Stimulated activated CD4-positive, alpha-beta T cell treated with anti-CD3 and anti-CD28 coated beads, Interleukin-1b, Interleukin-23, amount 100 ng/mL, for 48 hours (primary cell): Measurements from ENCODE around the gene SLC15A4.

Experiments used
- DNase-seq: peaks from one replicate; pipeline ENCODE4 v3.0.0-alpha.2; 2020

The SLC15A4 gene

DNA sequence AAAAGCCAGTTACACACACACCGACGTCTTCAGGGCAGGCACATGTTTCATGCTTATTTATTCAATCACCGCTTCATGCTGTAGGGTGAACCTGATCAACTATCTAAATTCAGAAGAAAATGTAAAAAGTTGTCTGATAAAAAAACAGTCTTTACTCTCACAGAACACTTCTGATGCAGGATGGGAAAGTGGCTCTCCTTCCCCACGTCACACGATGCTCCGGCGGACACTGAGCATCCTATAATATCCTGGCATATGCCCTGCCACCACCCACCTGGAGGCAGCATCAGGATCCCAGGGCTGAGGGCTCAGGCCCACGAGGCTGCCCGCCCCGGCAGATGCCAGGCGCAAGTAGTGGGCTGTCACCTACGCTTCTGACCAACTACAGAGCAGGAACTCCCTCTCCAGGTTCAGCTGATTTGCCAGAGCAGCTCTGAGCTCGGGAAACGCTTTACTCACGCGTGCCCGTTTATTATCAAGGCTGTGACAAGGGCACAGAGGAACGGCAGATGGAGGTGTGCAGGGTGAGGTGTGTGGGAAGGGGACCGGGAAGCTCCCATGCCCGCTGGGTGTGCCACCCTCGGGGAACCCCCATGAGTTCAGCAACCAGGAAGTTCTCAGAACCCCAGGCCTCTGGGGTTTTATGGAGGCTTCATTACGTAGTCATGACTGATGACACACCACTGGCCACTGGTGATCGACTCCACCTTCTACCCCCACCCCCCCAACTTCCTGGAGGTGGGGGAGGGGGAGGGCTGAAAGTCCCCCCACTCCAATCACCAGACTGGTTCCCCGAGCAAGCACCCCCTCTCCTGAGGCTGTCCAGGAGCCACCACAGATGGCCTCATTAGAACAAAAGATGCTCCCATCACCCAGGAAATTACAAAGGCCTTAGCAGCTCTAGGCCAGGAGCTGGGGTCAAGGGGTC, 32.1 kb downstream of the SLC15A4 start:
- DNase-seq = no peak

DNA sequence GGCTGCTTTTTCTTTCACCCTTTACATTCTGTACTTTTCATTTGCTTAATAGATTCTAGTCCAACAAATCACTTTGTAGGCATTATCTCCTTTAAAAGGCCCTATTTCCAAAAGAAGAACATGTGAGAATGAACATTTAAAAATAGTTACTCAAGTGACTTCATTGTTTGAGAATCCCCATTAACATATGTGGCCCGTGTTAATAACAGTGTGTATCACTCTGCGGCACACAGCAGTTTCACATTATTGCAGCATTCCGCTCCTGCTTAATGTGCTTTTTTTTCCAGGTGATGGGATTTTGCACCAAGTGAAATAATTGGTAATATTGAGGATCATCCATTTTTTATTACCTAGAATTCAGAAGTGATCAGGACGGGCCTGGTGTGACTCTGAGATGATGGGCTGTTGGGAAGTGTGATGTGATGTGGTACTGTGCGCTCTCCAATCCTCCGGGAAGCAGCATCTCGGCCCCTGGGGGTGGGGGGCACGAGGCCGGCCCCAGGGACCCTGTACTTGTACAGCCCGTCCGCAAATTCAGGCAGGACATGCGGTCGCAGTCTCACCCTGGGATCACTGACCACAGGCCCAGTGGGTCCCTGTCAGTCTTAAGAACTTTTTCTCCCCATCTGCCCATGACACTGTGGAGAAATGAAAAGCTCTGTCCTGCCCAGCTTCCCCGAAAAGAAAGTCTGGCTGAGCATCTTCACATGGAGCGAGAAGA, 32.9 kb downstream of the SLC15A4 start:
- no peak for DNase-seq

DNA sequence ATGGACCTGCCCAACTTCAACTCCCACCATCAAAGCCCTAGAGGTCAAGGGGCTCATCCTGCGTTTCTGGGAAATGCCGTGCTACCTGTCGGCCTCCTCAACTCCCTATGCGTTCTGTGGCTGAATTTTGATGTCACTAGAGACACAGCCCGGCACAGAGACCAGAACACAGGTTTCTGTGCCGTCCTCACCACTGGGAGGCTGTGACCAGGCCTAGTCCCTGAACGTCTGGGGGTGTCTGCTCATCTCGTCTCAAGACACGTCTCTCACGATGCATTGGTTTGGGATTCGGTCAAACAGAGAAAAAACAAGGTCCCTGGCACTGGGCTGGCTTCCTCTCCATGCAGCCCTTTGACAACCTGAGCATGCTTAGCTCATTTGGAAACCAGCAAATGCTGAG, 33.5 kb downstream of the SLC15A4 start:
- no peak for DNase-seq

DNA sequence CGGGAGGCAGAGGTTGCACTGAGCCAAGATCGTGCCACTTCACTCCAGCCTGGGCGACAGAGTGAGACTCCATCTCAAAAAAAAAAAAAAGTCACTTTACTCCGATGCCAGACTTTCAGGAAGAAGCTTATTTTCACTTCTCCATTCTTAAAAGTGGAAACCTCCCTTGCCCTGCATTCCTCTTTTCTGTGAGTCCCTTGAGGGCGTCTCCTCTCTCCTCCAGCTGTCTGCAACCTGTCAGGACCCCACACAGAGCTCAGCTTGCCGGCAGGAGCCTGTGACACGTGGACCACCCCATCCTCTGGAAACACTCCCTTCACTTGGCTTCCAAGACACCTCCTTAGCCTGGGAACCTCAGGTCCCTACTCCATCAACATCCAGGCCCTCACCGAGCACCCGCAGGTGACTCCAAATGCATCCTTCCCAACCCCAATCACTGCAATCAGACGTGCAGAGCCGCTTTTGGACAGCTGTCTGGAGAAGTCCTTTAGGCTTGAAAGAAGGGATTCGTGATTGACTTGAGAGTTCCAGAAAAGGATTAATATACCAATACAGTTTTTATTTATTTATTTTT, 34.3 kb downstream of the SLC15A4 start:
- no peak for DNase-seq

DNA sequence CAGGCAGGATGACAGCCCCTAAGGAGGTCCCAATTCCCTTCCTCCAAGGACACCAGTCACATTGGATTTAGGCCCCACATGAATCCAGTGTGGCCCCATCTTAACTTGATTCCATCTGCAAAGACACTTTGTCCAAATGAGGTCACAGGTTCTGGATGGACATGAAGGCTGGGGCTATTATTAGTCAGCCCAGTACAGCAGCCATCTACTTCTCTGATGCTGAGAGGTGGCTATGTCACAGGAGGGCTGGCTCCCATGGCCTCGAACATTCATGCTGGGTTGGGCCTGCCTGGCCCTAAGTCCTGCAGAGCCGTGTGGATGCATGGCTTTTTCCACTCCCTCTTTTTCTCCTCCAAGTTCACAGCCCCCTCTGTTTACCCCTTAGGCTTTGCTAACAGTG, 35.9 kb downstream of the SLC15A4 start:
- DNase-seq = no peak

DNA sequence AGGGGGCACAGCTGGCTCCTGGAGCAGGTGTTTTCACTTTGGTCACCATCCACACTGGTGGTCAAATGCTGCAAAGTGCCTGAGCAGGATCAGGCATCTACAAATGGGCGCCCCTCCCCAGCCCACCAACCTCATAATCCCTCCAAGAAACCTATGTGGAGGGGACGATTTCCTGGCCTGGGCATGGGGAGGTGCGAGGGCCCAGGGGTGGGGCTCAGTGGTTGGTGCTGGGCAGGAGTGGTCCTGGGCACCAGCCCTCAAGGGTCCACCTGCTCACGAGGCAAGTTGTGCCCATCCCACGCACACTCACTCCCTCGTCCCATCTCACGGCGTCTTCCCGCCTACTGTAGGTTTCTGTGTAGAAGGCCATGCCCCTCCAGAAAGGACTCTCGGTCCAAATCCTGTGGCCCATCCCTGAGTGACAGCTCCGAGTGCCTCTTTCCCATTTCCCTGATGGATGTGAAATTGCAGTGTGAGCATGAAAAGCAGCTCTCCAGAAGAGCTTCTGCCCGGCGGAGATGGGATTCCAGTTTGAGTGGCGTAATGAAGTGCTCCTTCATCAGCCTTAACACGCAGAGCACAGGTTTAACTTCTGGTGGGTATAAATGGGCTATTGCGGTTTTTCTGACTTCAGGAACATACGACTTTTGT, 36.9 kb downstream of the SLC15A4 start:
- DNase-seq = no peak

DNA sequence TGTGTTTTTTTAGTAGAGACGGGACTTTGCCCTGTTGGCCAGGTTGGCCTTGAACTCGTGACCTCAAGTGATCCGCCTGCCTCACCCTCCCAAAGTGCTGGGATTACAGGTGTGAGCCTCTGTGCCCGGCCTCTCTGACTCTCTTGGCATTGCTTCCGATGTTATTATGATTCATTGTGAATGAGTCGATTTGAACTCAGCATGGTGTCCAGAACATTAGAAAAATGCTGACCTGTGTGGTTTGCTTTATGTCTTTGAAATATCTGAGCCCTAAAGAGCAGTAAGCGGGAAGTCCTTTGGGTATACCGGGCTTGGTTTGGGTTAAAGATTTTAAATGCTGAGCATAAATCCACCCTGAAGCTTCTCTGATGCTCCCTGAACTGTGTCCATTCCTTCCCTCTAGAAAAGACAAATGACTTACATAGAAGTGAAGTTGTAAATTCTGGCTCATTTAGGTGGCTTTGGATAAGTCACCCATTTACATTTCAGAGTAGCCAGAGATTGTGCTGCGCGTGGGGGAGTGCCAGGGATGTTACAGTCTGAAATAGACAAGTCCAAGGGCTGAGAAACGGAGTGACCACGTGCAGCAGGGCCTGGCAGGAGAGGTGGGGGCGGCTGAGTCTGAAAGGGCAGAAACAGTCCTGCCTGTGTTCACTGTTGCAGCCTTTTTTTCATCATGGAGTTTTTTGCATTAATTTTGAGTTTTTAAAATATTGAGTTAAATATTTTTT, 39.6 kb downstream of the SLC15A4 start:
- no peak for DNase-seq

DNA sequence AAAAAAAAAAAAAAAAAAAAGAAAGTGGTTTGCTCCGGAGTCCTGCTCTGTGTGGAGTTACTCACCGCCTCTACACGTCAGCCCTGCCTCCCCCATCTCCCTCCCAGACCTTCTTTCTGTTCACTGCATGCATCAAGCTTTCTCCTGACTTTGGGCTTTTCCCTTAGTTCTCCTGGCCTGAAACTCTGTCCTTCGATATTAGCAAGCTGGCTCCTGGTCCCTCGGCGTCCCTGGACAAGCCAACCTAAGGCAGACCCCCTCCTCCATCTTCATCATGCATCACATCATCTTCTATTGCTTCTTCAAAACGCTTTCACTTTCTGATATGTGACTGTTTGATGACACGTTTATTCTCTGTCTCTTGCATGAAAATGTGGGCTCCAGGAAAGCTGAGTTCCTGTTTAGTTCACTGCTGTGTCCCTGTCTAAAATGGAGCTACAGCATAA, 40.6 kb downstream of the SLC15A4 start:
- DNase-seq = peak; percentile 47

DNA sequence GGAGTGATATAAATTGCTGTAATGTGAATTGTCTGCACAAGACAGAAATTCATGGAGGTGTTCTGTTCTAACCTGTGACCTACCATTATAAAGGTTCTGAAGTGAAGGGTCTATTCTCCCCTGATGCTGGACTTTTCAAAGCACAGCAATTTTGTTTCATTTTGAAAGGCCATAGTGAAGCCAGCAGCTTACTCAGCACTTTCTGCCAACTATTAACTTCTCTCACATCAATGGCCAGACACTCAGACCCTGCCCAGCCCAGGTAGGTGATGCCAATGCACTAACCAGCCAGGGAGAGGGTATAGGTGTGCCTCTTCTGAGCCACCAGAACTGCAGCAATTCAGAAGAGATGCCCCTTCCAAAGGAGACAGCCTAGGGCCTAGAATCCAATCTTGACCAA, 43.9 kb downstream of the SLC15A4 start:
- DNase-seq = no peak

DNA sequence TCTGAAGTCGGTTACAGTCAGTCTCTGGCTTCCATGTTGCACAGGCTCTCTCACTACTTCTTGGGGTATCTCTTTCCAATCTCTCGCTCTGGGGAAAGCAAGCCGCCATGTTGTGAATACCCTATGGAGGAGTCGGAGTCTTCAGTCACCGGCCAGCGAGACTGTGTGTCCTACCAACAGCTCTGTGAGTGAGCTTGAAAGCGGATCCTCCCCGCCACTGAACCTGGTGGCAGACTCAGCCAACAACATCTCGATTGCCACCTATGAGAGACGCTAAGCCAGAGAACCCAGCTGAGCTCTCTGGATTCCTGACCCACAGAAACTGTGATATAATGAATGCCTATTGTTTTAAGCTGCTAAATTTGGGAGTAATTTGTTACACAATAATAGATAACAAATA, 51.5 kb downstream of the SLC15A4 start:
- no peak for DNase-seq

DNA sequence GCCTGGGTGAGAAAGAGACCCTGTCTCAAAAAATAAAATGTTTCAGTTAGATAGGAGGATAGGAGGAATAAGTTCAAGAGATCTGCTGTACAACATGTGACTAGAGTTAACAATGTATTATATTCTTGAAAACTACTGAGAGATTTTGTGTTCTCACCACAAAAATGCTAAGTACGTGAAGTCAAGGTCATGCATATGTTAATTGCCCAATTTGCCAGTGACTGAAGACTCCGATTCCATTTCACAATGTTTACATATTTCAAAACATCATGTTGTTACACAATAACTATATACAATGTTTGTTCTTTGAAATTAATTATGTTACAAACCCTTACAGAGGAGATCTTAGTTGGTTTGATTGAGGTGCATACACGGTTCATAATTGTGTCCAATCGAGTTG, 52.1 kb downstream of the SLC15A4 start:
- DNase-seq = no peak

DNA sequence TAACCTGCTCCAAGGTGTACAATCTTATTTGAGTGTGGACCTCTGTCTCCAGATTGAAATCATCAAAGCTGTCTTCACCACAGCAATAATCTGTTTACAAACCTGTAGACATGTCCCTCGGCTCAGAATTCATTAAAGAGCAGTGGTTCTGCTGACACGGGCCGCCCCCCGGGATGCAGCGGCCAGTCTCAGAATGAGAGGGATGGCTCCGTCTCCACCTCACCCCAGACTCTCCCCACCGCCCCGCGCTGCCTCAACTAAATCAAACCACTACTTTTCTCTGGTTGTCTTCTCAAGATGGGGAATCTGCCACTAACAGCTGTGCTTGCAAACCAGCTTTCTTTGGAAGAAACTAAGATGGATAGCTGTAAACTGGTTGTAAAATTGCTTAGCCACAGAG, 56.2 kb downstream of the SLC15A4 start:
- no peak for DNase-seq

DNA sequence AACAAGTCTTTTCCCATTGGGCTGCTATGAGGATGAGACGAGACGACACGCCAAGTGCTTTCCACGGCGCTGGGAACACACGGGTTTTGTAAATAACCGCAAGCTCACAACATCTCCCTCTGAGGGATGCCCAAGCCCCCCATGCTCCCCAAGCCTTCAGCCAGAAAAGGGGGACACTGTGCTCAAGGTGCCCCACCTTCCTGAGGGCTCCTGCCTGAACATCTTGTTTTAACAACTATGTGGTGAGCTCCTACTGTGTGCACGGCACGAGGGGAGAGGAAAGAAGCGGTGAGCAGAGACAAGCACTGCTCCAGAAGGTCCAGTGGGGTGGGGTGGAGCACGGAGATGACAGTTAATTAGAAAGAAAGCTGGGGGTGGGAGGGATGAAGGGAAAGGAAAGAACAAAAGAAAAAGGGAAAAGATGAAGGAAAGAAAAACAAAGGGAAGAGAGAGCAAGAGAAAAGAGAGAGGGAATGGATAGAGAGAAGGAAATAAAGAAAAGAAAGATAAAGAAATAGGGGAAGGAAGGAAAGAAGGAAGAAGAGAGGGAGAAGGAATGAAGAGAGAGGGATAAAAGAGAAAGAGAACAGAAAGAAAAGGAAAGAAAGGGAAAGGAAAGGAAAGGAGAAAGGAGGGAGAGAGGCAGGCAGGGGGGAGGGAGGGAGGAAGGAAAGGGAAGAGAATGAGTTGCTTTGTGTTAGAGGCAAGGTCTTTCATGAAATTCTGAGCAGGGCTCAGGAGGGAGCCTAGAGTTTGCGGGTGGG, 56.8 kb downstream of the SLC15A4 start:
- no peak for DNase-seq

DNA sequence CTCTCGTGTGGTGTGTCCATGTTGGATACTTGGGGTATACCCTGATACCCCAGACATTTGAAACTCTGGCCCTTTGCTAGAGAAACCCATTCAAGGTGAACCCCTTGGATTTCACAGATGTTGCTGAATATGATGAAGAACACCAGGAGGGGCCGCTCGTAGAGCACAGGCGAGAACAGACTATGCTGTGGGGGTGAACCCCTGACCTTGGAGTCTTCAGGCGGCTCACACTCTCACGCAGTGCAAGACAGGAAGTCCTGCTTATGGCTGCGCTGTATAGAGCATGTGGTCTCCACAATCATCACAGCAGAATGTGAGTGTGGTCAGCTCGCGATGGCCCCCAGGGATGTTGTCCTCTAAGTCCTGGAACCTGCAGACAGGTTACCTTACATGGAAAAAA, 60.4 kb downstream of the SLC15A4 start:
- DNase-seq = no peak

DNA sequence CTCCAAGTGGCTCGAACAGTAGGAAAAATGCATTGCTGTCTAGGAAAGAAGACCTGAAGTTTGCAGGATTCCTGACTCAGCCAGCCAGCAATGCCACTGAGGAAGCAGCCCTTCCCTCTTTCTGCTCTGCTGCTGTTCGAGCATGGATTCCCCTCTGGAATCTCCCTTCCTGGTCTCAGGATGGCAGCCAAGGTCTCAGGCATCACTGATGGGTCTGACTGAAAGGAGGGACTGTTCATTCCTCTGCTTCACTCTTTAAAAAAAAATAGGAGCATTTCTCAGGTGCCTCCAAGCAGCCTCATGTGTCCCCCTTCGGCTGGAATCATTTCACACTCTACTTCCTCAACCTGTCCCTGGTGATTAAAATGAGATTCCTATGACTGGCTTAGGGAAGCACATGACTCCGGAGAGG, 62.4 kb downstream of the SLC15A4 start:
- DNase-seq = no peak

DNA sequence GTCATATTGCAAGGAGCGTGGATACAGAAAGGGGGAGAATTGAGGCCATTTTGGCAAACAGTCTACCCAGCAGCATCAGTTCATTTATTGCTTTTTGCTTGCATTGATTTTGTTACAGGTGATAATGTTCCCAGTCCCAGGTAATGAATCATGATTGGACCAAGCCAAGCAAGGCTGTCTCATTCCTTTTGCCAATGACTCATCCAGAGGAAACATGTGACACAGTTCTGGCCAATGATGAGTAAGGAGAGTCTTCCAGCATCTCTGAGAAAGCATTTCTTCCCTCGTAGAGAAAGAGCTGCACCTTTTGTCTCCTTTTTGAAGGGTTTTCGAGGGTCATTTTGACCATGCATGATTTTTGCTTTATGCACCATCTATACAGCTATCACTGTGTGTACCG, 68.2 kb downstream of the SLC15A4 start:
- DNase-seq = no peak

DNA sequence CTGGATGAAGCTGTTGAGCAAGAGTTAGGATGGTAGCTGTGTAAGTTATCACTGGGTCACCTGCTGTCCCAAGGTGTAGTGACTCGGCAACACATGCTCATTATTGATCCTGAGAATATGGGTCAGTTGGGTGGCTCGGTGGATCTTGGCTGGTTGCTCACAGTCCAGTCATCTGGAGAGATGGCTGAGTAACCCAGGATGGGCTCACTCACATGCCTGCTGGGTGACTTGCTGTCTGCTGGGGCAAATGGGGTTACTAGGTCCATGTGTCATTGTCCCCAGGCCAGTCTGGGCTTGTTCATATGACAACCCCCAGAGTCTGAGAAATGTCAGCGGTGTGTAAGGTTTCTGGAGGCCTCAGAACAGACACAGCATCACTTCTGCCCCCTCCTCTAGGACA, 69.5 kb downstream of the SLC15A4 start:
- peak; percentile 4 for DNase-seq

DNA sequence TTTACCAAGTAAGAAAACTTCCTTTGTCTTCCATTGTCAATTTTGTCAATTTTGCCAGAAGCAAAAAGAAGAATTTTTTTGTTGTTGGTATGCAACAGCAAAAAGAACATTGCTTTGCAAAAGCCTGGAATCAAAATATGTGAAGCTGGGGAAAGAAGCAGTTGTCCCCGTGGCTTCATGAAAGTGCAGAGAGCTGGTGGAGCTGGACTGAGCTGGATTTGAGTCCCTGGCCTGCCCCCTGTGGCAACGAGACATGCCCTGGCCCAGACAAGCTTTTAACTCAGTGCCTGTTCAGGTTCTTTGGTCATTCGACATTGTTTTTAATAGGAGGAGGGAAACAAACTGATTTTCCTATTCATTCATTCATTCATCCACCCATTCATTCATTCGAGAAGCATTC, 70.3 kb downstream of the SLC15A4 start:
- DNase-seq = no peak

DNA sequence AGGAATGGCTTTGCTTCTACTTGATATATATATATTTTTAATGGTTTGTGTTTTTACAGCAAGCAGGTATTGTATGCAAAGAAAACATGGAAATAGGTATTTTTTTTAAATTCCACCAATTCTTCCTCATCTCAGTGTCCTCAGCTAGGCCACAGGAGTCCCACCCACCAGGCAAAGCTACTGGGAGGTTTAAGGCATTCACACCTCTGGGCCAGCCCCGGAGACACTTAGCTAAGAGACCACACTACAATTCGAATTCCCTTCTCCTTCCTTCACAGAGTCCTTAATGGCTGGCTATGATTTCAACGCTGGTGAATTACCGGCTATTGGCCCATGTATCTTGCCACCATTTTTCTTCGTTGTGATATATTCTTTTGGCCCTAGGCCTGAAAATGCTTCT, 71.4 kb downstream of the SLC15A4 start:
- DNase-seq = no peak

DNA sequence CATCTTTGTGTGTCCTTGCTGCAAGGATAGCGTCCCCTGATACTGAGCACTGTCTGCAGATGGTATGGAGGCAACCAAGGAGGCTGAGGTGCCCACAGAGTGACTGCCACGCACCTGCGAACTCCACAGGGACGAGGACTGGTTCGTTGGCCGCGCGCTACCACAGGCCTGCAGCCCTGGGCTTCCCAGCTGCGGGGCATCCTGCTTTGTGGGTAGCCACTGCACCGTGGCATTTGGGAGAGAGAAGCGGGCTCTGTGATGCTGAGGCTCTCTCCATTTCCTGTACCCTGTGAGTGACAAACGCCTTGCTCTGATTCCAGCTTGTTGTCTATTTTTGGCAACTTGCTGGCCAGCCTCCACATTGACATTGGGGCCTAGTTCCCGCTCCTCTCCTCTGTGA, 76.3 kb downstream of the SLC15A4 start:
- DNase-seq = no peak

DNA sequence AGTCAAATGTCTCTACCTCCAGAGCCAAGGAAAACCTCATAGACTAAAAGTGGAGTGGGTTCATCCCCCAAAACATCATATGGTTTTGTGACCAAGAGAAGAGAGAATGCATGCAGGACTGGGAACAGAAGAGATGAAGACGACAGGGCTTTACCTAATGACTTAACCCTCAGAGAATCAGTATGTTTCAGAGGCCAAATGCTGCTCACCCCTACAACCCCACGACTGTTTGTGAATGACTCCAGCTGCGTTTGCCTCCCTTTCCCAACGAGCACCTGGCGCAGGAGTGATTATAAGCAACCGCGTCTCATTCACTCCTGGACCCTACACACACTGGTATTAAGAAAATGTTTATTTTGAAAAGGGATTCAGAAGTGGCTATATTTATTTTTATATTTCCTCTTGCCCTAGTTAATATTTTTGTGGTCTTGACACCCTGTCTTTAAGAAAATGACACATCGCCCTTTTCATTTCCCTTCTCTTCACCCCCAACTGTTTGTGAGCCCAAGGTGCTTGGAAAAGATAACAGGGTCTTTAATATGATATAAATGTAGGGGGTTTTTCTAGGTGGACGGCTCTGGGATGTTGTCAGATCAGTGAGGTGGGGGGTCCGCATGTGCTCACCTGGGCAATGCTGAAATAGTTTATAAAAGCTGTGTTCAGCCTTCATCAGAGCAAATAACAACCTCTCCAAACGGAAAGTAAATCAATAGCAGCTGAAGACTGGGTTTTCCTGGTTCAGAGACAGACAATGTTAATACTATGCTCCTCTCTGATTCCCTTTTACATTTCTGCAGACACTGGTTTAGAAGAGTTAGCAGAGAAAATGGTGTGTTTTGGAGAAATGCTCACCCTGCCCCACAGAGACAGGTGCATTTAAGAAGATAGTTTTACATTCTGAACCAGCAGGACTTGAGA, 77.7 kb downstream of the SLC15A4 start:
- no peak for DNase-seq
